ENCODE data around the gene PPP6R3. TPM values are rescaled to one million over a fixed set of nuclear protein-coding genes. Genes with fewer than 3 reads are reported as not detected.

The PPP6R3 gene, protein sequence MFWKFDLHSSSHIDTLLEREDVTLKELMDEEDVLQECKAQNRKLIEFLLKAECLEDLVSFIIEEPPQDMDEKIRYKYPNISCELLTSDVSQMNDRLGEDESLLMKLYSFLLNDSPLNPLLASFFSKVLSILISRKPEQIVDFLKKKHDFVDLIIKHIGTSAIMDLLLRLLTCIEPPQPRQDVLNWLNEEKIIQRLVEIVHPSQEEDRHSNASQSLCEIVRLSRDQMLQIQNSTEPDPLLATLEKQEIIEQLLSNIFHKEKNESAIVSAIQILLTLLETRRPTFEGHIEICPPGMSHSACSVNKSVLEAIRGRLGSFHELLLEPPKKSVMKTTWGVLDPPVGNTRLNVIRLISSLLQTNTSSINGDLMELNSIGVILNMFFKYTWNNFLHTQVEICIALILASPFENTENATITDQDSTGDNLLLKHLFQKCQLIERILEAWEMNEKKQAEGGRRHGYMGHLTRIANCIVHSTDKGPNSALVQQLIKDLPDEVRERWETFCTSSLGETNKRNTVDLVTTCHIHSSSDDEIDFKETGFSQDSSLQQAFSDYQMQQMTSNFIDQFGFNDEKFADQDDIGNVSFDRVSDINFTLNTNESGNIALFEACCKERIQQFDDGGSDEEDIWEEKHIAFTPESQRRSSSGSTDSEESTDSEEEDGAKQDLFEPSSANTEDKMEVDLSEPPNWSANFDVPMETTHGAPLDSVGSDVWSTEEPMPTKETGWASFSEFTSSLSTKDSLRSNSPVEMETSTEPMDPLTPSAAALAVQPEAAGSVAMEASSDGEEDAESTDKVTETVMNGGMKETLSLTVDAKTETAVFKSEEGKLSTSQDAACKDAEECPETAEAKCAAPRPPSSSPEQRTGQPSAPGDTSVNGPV
- total RNA-seq, result 126 and 134 TPM in 2 replicates

DNA sequence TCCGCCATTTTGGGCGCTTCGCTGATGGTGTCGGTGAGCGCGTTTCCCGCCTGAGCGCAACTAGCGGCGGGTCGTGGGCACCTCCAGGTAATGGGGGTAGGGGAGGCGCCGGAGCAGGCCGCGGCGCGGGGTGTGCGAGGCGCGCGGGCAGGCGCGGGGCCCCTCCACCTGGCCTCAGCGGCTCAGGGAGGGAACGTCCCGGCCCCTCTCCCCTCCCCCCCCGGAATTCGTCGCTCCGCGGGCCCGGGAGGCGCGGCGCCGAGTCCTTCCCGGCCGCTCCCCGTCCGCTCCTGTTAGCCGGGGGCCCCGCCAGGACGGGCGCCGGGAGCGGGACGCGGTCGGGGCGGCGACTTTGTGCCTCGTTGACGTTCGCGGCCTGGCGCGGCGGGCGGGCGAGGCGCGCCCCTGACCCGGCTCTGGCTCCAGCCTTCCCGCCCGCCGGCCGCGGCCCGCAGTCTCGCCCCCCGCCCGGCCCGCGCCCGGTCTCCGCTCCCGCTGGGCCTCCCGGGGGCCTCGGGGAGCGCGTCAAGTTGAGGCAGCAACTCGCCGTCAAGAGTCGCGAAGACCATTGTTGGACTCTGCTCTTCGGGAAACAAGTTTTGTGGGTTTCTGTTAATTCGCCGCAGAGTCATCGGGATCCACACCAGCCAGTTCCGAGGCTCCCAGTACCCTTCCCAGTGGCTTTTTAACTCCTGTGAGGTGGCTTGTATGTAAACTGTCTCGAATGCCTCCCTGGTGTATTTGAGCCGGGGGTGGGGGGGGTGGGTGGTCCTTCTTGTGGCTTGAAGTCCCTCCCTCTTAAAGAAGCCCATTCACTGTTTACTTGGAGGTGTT is at the start of gene PPP6R3:
PPP6R3 (plus strand) TSS at position 12 of the 834 bp plus-strand sequence. CDS start 76,913 bp downstream, outside the sequence.
- H3K4me1 Mint-ChIP-seq (ENCODE audit: low read depth), result peaks cover 32% of the 10 kb centered on the region
- no peak for DNase-seq (ENCODE audit: low spot score)
- H3K27me3 Mint-ChIP-seq (ENCODE audit: low read depth), result no peaks in the 10 kb centered on the region
- intact Hi-C loops (cut with micrococcal nuclease), result loop anchor here (1.0 to 5.0 kb wide), 3 partner anchors 11 to 381 kb away; partner anchors contain the start of genes CPT1A and KMT5B
- H3K4me3 Mint-ChIP-seq (ENCODE audit: low read depth), result peak within 1 kb of the TSS; percentile 88
- H3K27ac Mint-ChIP-seq, result peak within 1 kb of the TSS; percentile 89
- peaks cover 24% of the 10 kb centered on the region for H3K36me3 Mint-ChIP-seq (ENCODE audit: low read depth)
- H3K9me3 Mint-ChIP-seq, result no peaks in the 10 kb centered on the region

DNA sequence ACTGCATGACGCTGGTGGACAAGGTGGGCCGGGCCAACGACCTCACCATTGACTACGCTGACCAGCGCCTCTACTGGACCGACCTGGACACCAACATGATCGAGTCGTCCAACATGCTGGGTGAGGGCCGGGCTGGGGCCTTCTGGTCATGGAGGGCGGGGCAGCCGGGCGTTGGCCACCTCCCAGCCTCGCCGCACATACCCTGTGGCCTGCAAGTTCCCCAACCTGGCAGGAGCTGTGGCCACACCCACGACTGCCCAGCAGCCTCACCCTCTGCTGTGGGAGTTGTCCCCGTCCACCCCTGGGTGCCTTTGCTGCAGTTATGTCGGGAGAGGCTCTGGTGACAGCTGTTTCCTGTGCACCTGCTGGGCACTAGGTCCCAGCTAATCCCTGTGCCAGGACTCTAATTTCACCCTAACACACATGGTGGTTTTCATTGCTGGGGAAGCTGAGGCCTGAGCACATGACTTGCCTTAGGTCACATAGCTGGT is 49.0 kb upstream of the PPP6R3 start:
- Mint-ChIP-seq H3K9me3 (no peaks in the 10 kb centered on the region), H3K4me3 (ENCODE audit: low read depth) (no peak overlapping the region), H3K36me3 (ENCODE audit: low read depth) (no peaks in the 10 kb centered on the region), H3K4me1 (ENCODE audit: low read depth) (no peaks in the 10 kb centered on the region), H3K27ac (no peak overlapping the region), H3K27me3 (ENCODE audit: low read depth) (no peaks in the 10 kb centered on the region)
- no peak for DNase-seq (ENCODE audit: low spot score)
- intact Hi-C loops (cut with micrococcal nuclease), result no loop called here

DNA sequence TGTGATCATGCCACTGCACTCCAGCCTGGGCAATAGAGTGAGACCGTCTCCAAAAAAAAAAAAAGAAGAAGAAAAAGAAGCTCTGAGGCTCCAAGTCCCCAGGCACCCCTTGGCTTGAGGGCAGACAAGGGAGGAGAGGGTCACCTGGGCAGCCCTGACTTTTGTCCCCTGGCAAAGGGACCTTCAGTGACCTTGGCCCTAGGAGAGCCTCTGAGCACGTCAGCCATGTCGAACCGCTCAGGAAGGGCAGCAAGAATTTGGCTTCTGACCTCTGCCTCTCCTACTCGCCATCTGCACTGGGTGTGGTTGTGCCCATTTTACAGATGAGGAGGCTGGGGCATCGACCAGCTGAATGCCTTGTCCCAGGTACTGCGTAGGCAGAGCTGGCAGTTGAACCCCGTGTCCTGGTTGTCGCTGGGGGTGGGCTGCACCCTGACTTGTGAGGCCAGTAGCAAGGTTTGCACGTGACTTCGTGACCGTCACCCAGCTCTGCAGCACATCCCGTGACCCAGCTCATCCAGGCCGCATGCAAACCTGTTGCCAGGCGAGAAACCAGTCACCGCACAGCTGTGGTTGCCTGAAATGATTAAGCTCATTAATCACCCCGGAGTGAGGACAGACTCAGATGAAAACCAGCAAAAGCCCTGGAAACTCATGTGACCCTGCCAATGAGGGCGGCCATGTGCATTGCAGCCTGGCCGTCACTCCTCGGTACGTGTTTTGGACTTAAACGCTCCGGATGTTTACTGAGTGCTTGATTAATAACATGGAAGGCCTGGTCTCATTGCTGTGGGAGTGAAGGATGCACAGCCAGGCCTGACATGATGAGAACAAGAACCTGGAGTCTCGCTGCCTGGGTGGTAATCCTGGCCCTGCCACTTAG is 47.7 kb upstream of the PPP6R3 start:
- no peak overlapping the region for H3K27ac Mint-ChIP-seq
- intact Hi-C loops (cut with micrococcal nuclease), result no loop called here
- DNase-seq (ENCODE audit: low spot score), result no peak
- H3K4me3 Mint-ChIP-seq (ENCODE audit: low read depth), result no peak overlapping the region
- no peaks in the 10 kb centered on the region for H3K27me3 Mint-ChIP-seq (ENCODE audit: low read depth)
- peaks cover 2% of the 10 kb centered on the region for H3K4me1 Mint-ChIP-seq (ENCODE audit: low read depth)
- H3K36me3 Mint-ChIP-seq (ENCODE audit: low read depth), result no peaks in the 10 kb centered on the region
- no peaks in the 10 kb centered on the region for H3K9me3 Mint-ChIP-seq

DNA sequence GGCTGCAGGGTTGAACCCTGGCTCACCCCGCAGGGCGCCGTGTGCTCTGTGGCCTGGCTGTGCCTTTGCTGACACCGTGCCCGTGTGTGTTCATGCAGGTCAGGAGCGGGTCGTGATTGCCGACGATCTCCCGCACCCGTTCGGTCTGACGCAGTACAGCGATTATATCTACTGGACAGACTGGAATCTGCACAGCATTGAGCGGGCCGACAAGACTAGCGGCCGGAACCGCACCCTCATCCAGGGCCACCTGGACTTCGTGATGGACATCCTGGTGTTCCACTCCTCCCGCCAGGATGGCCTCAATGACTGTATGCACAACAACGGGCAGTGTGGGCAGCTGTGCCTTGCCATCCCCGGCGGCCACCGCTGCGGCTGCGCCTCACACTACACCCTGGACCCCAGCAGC is 47.0 kb upstream of the PPP6R3 start:
- Mint-ChIP-seq H3K4me1 (ENCODE audit: low read depth) (peaks cover 2% of the 10 kb centered on the region), H3K27me3 (ENCODE audit: low read depth) (no peaks in the 10 kb centered on the region), H3K27ac (no peak overlapping the region), H3K36me3 (ENCODE audit: low read depth) (no peaks in the 10 kb centered on the region), H3K4me3 (ENCODE audit: low read depth) (no peak overlapping the region), H3K9me3 (no peaks in the 10 kb centered on the region)
- intact Hi-C loops (cut with micrococcal nuclease), result no loop called here
- no peak for DNase-seq (ENCODE audit: low spot score)

DNA sequence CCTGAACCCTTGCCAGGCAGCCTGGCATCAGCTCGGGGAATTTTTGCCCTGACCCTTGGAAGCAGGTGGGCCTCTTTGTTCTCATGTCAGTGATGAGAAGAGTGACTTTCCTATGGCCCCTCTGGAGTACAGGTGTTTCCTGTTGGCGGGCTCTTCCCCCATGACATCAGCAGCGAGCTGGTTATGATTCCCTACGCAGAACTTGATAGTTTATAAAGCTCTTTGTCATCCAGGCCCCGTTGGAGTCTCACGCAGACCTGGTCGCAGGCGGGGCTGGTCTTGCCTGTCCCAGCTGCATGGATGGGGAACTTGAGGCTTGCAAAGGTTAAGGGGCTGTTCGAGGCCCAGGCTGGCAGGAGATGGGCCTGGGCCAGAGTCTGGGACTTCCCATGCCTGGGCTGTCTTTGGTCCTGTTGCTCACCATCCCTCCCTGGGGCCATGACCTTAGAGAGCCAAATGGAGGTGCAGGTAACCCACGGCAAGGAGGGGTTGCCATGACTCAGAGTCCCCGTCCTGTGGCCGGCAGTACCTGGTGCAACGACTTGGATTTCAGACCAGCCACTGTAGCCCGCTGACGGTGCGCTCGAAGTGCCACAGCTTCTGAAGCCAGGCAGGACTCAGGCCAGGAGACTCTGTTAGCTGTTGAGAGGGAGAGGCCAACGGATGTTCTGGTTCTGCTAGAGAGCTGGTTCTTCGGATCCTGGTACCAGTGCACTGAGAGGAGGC is 45.9 kb upstream of the PPP6R3 start:
- Mint-ChIP-seq H3K4me1 (ENCODE audit: low read depth) (peaks cover 2% of the 10 kb centered on the region), H3K27me3 (ENCODE audit: low read depth) (no peaks in the 10 kb centered on the region), H3K36me3 (ENCODE audit: low read depth) (no peaks in the 10 kb centered on the region), H3K27ac (no peak overlapping the region), H3K4me3 (ENCODE audit: low read depth) (no peak overlapping the region), H3K9me3 (no peaks in the 10 kb centered on the region)
- DNase-seq (ENCODE audit: low spot score), result no peak
- intact Hi-C loops (cut with micrococcal nuclease), result no loop called here

DNA sequence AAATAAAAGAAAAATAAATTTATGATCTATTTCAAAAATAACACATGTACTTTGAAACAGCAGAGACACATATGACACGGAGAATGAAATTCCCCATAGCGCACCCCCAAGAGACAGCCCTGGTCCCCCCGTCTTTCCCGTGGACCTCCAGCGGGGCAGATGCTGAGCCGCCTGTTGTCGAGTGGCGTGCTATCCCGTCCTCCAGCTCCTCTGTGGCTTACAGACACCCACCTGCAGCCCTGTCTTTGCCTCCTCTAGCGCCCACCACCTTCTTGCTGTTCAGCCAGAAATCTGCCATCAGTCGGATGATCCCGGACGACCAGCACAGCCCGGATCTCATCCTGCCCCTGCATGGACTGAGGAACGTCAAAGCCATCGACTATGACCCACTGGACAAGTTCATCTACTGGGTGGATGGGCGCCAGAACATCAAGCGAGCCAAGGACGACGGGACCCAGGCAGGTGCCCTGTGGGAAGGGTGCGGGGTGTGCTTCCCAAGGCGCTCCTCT is 44.4 kb upstream of the PPP6R3 start:
- Mint-ChIP-seq H3K27me3 (ENCODE audit: low read depth) (no peaks in the 10 kb centered on the region), H3K27ac (no peak overlapping the region), H3K4me1 (ENCODE audit: low read depth) (peaks cover 2% of the 10 kb centered on the region), H3K9me3 (no peaks in the 10 kb centered on the region), H3K4me3 (ENCODE audit: low read depth) (no peak overlapping the region), H3K36me3 (ENCODE audit: low read depth) (no peaks in the 10 kb centered on the region)
- intact Hi-C loops (cut with micrococcal nuclease), result no loop called here
- DNase-seq (ENCODE audit: low spot score), result no peak

DNA sequence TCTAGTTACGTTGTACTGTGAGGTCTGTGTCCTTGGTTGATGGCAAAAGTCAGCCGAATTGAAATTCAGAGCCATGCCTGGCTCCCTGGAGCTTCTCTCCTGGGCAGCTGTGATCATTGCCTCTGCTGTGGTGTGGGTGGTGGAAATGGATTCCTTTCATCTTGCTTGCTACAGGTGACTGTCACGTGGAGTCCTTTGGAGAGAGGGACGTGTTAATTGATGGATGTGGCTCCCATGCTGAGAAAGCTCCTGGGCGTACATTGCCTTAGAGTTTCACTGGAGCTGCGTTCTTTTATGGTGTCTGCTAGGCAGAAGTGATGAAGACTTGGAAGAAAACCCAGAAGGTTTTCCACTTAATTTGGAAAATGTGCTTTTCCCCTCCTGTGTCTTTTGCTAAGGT is 41.9 kb upstream of the PPP6R3 start:
- H3K27me3 Mint-ChIP-seq (ENCODE audit: low read depth), result no peaks in the 10 kb centered on the region
- H3K4me1 Mint-ChIP-seq (ENCODE audit: low read depth), result peaks cover 2% of the 10 kb centered on the region
- no peaks in the 10 kb centered on the region for H3K36me3 Mint-ChIP-seq (ENCODE audit: low read depth)
- H3K4me3 Mint-ChIP-seq (ENCODE audit: low read depth), result no peak overlapping the region
- no peak for DNase-seq (ENCODE audit: low spot score)
- no peaks in the 10 kb centered on the region for H3K9me3 Mint-ChIP-seq
- H3K27ac Mint-ChIP-seq, result no peak overlapping the region
- intact Hi-C loops (cut with micrococcal nuclease), result no loop called here

DNA sequence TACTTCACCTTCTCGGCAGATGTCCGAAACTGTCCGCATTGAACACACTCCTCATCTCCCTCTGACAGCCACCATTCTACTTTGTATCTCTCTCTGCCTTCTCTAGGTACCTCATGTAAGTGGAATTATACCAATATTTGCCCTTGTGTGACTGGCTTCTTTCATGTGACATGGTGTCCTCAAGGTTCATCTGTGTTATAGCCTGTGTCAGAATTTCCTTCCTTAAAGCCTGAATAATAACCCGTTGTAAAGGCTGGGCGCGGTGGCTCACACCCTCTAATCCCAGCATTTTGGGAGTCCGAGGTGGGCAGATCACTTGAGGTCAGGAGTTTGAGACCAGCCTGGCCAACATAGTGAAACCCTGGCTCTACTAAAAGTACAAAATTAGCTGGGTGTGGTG is 40.4 kb upstream of the PPP6R3 start:
- intact Hi-C loops (cut with micrococcal nuclease), result no loop called here
- peaks cover 2% of the 10 kb centered on the region for H3K4me1 Mint-ChIP-seq (ENCODE audit: low read depth)
- H3K9me3 Mint-ChIP-seq, result no peaks in the 10 kb centered on the region
- no peak overlapping the region for H3K27ac Mint-ChIP-seq
- H3K36me3 Mint-ChIP-seq (ENCODE audit: low read depth), result no peaks in the 10 kb centered on the region
- H3K4me3 Mint-ChIP-seq (ENCODE audit: low read depth), result no peak overlapping the region
- H3K27me3 Mint-ChIP-seq (ENCODE audit: low read depth), result no peaks in the 10 kb centered on the region
- no peak for DNase-seq (ENCODE audit: low spot score)

DNA sequence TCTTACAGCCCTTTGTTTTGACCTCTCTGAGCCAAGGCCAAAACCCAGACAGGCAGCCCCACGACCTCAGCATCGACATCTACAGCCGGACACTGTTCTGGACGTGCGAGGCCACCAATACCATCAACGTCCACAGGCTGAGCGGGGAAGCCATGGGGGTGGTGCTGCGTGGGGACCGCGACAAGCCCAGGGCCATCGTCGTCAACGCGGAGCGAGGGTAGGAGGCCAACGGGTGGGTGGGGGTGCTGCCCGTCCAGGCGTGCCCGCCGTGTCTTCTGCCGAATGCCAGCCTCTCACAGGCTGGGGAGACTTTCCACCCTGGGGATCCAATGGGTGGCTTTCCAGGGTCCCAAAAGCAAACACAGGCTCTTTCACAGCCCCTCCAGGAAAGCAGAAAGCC is 37.1 kb upstream of the PPP6R3 start:
- Mint-ChIP-seq H3K9me3 (no peaks in the 10 kb centered on the region), H3K36me3 (ENCODE audit: low read depth) (peaks cover 3% of the 10 kb centered on the region), H3K27me3 (ENCODE audit: low read depth) (no peaks in the 10 kb centered on the region), H3K27ac (no peak overlapping the region), H3K4me3 (ENCODE audit: low read depth) (no peak overlapping the region), H3K4me1 (ENCODE audit: low read depth) (no peaks in the 10 kb centered on the region)
- no peak for DNase-seq (ENCODE audit: low spot score)
- intact Hi-C loops (cut with micrococcal nuclease), result no loop called here

DNA sequence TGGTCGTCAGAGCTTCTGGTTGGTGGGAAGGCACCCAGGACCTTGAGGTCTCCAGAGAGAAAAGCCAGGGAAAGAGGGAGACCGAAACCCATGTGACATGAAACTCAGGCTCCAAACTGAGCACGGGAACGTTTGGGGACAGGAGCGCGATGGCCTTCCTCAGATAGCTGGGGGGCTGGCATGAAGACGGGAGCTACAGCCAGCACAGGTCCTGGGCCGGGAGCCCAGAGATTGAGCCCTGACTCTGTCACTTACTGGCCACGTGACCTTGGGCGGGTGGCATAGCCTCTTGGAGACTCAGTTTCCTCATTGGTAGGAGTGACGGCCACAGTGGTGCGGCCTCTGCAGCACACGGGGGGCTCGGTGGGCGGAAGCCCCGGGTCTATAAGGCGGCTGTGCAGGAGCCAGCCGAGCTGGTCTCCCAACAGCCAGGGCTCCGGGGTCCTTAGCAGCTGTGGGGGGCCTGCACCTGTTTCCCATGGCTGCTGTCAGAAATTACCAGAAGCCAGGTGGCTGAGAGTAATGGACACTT is 36.4 kb upstream of the PPP6R3 start:
- Mint-ChIP-seq H3K36me3 (ENCODE audit: low read depth) (peaks cover 5% of the 10 kb centered on the region), H3K9me3 (peaks cover 3% of the 10 kb centered on the region), H3K27ac (no peak overlapping the region), H3K4me1 (ENCODE audit: low read depth) (no peaks in the 10 kb centered on the region), H3K4me3 (ENCODE audit: low read depth) (no peak overlapping the region), H3K27me3 (ENCODE audit: low read depth) (no peaks in the 10 kb centered on the region)
- intact Hi-C loops (cut with micrococcal nuclease), result no loop called here
- no peak for DNase-seq (ENCODE audit: low spot score)
